ENCODE results near the gene FKRP. TPM values are rescaled to one million over a fixed set of nuclear protein-coding genes. Genes with fewer than 3 reads are reported as not detected.

Gene FKRP
- polyA plus RNA-seq, 2 of the 4 experiments (the other 2 are of a cell fraction), result 14.7 to 18.8 TPM

- DNase-seq (ENCODE audit: low read depth in 1 of 2, low spot score in 1 of 2) (no peak), ATAC-seq (no peak), FAIRE-seq (no peak)
- no peak overlapping the region for H3K27ac ChIP-seq
- ChIA-PET POLR2A (interaction anchor here (2.0 kb wide), 1 partner anchor 10 kb away, joined by 24 read pairs; the partner anchor contains the start of gene SLC1A5), CTCF (interaction anchor here (0.6 to 1.9 kb wide), 9 partner anchors 10 to 216 kb away, joined by 3 to 6 read pairs (median 4); partner anchors contain the start of gene SLC1A5)
- H3K4me1 ChIP-seq, result peaks cover 26% of the 10 kb centered on the region
- H3K4me3 ChIP-seq, result no peak overlapping the region
- 97% methylated on average over 1 of the region's 1 CpG for WGBS (ENCODE audit: missing lambda C conversion rate)
- H3K4me2 ChIP-seq, result no peak overlapping the region
- H3K9me3 ChIP-seq, result no peaks in the 10 kb centered on the region
- TF ChIP-seq PBX3 (IDR thresholded peaks at IDR 0.05), result no peak
- no peak for TF ChIP-seq CTCF (IDR thresholded peaks at IDR 0.05)
- no peak for TF ChIP-seq MAZ (IDR thresholded peaks at IDR 0.05; ENCODE audit: borderline replicate concordance, low read depth, low read length)
- TF ChIP-seq TFCP2L1 (CRISPR knock-in tag; IDR thresholded peaks at IDR 0.05), result no peak
- no peak for TF ChIP-seq HOXB5 (CRISPR knock-in tag; IDR thresholded peaks at IDR 0.05)
- TF ChIP-seq ZNF302 (CRISPR knock-in tag; IDR thresholded peaks at IDR 0.05), result no peak
- no peak for TF ChIP-seq TP53 (CRISPR knock-in tag; IDR thresholded peaks at IDR 0.05)
- TF ChIP-seq ZFP36 (IDR thresholded peaks at IDR 0.05; ENCODE audit: borderline replicate concordance, partially characterized antibody), result no peak
- no peak for TF ChIP-seq MYC (IDR thresholded peaks at IDR 0.05; ENCODE audit: borderline replicate concordance, low read length)
- TF ChIP-seq, protein P1, sequence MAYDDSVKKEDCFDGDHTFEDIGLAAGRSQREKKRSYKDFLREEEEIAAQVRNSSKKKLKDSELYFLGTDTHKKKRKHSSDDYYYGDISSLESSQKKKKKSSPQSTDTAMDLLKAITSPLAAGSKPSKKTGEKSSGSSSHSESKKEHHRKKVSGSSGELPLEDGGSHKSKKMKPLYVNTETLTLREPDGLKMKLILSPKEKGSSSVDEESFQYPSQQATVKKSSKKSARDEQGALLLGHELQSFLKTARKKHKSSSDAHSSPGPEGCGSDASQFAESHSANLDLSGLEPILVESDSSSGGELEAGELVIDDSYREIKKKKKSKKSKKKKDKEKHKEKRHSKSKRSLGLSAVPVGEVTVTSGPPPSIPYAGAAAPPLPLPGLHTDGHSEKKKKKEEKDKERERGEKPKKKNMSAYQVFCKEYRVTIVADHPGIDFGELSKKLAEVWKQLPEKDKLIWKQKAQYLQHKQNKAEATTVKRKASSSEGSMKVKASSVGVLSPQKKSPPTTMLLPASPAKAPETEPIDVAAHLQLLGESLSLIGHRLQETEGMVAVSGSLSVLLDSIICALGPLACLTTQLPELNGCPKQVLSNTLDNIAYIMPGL (CRISPR knock-in tag; IDR thresholded peaks at IDR 0.05; ENCODE audit: borderline replicate concordance), result no peak
- TF ChIP-seq POLR2A (IDR thresholded peaks at IDR 0.05; ENCODE audit: low read length), result no peak
- no peak for TF ChIP-seq KDM1A (IDR thresholded peaks at IDR 0.05; ENCODE audit: low read depth)
- TF ChIP-seq FOSB (CRISPR knock-in tag; IDR thresholded peaks at IDR 0.05), result no peak
- no peak for TF ChIP-seq SMC3 (IDR thresholded peaks at IDR 0.05)
- TF ChIP-seq, protein P2, sequence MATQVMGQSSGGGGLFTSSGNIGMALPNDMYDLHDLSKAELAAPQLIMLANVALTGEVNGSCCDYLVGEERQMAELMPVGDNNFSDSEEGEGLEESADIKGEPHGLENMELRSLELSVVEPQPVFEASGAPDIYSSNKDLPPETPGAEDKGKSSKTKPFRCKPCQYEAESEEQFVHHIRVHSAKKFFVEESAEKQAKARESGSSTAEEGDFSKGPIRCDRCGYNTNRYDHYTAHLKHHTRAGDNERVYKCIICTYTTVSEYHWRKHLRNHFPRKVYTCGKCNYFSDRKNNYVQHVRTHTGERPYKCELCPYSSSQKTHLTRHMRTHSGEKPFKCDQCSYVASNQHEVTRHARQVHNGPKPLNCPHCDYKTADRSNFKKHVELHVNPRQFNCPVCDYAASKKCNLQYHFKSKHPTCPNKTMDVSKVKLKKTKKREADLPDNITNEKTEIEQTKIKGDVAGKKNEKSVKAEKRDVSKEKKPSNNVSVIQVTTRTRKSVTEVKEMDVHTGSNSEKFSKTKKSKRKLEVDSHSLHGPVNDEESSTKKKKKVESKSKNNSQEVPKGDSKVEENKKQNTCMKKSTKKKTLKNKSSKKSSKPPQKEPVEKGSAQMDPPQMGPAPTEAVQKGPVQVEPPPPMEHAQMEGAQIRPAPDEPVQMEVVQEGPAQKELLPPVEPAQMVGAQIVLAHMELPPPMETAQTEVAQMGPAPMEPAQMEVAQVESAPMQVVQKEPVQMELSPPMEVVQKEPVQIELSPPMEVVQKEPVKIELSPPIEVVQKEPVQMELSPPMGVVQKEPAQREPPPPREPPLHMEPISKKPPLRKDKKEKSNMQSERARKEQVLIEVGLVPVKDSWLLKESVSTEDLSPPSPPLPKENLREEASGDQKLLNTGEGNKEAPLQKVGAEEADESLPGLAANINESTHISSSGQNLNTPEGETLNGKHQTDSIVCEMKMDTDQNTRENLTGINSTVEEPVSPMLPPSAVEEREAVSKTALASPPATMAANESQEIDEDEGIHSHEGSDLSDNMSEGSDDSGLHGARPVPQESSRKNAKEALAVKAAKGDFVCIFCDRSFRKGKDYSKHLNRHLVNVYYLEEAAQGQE (IDR thresholded peaks at IDR 0.05), result no peak
- TF ChIP-seq HOXB13 (CRISPR knock-in tag; IDR thresholded peaks at IDR 0.05; ENCODE audit: low read depth), result no peak
- TF ChIP-seq, protein P3, sequence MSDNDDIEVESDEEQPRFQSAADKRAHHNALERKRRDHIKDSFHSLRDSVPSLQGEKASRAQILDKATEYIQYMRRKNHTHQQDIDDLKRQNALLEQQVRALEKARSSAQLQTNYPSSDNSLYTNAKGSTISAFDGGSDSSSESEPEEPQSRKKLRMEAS (IDR thresholded peaks at IDR 0.05), result no peak
- no peak for TF ChIP-seq KDM5A (IDR thresholded peaks at IDR 0.05)
- no peak for TF ChIP-seq JUNB (IDR thresholded peaks at IDR 0.05)
Measured at GRCh38 chr19:46797881-46798280, 52.0 kb downstream of the FKRP start.

All from A549 (cell line).